Measurements from ENCODE around the gene LRRC37A3.
"Not testable (repeated sequence)": the region's sequence is repeated elsewhere in the genome, so short reads cannot be mapped to it uniquely, and the experiment has no call there.

Gene LRRC37A3

DNA sequence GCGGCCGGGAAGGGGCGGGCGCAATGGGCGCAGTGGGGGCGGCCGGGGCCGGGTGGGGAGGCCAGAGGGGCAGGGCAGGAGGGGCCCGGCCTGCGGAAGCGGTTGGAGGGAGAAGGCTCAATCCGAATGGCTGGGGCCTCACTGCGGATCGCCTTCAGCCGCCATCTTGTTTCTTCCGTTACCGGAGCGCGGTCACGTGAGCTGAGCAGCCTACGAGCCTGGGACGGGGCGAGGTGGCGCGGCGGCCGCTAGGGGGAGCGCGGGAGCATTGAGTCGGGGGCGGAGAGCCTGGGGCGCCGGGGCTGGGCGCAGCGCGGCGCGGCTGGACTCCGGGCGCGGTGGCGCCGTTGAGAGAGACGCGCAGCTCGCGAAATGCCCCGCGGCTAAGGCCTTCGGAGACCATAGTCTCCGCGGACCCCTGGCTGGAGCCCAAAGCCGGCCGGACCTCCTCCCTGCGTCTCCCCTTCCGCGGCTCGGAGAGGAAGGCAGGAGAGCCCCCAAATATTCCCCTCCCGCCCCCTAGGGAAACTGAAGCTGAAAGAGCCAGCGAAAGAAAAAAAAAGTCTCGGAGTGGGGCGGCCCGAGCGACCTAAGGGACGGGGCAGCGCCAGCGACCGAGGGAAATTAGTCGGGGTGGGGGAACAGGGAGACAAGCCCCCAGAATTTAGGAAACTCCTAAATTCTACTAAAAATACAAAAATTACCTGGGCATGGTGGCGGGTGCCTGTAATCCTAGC, at the start of gene LRRC37A3:
TSS of gene LRRC37A3 (minus strand) at position 190 of the 737 bp plus-strand sequence. CDS start 22,221 bp downstream, outside the sequence.
- peak; percentile 97 for DNase-seq
- in situ Hi-C loops (cut with HindIII; ENCODE audit: low pct_ligation_motif_present, low pct_unique_long_range_greater_than_20kb, low sequenced_read_pairs): not testable (repeated sequence)

DNA sequence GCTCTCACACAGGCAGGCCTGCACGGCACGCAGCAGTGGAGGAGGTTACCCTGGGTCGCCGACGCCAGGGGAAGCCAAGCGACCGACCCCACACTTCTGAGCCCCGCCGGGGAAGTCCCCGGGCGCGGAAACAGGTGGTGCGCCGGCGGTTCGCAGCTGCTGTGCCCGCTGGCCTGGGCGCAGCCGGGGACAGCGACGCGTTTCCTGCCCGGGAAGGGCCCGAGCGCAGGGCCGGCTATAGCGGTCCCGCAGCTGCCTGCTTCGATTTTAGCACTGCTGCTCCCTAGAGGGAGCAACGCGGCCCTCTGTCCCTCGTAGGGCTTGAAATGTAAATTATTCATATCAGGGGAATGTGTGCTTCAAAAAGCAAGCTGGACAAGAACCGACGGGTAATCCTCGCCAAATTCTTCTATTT, 46.6 kb upstream of the LRRC37A3 start:
- peak; percentile 65 for DNase-seq
- in situ Hi-C loops (cut with HindIII; ENCODE audit: low pct_ligation_motif_present, low pct_unique_long_range_greater_than_20kb, low sequenced_read_pairs): not testable (repeated sequence)

DNA sequence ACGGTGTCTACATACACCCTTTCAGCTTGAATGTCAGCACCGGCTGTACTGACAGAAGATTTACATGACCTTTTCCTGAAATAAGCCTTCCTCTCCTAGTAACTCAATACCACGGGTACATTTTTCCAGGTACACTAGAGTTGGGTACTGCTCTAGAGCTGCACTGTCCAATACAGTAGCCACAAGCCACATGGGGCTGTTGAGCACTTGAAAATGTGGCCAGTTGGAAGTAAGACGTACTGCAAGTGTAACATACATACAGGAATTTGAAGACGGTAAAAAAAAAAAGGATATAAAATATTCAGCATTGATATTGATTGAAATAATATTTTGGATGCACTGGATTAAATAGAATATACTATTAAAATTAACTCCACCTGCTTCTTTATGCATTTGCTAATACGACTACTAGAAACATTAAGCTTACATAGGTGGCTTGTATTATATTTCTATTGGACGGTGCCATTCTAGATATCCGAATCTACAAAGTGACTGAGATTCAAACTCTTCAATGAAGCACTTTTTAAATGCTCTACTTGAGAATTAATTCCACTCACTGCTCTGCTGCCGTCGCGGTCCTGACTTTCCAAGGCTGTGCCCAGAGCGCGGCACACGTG, 46.1 kb upstream of the LRRC37A3 start:
- in situ Hi-C loops (cut with HindIII; ENCODE audit: low pct_ligation_motif_present, low pct_unique_long_range_greater_than_20kb, low sequenced_read_pairs); DNase-seq: not testable (repeated sequence)

DNA sequence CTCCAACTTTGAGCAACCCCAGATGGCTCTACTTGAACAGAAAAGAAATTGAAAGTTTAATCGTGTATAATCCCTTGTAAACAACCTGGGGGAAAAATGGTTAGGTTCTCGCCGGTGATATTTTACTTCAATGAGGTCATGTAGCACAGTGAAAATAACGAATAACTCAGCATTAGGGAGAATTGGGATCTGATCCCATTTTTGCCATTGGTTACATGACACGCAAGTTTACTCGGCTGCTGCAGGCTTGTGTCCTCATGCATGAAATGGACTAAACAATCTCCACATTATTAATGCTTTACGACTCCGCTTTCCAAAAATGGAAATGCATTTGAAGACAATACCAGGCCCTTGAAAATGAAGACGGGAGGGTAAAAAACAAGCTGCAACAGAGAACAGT, 45.5 kb upstream of the LRRC37A3 start:
- in situ Hi-C loops (cut with HindIII; ENCODE audit: low pct_ligation_motif_present, low pct_unique_long_range_greater_than_20kb, low sequenced_read_pairs): no loop called here
- DNase-seq: no peak

DNA sequence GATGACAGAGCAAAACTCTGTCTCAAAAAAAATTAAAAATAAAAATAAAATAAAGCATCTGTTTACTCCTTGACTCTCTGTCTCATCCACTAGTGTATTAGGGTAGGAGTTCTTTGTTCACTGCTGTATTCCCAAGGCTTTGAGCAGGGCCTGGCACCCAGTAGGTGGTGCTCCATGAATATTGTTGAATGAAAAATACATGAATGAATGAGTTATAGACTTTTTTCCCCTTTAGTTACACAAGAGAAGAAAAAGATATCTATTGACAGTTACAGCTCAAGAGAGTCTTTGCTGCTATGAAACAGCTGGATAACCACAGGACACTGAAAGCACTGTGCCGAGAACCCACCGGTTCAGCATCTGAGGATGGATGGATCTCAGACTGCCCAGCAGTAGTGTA, 44.5 kb upstream of the LRRC37A3 start:
- DNase-seq; in situ Hi-C loops (cut with HindIII; ENCODE audit: low pct_ligation_motif_present, low pct_unique_long_range_greater_than_20kb, low sequenced_read_pairs): not testable (repeated sequence)

DNA sequence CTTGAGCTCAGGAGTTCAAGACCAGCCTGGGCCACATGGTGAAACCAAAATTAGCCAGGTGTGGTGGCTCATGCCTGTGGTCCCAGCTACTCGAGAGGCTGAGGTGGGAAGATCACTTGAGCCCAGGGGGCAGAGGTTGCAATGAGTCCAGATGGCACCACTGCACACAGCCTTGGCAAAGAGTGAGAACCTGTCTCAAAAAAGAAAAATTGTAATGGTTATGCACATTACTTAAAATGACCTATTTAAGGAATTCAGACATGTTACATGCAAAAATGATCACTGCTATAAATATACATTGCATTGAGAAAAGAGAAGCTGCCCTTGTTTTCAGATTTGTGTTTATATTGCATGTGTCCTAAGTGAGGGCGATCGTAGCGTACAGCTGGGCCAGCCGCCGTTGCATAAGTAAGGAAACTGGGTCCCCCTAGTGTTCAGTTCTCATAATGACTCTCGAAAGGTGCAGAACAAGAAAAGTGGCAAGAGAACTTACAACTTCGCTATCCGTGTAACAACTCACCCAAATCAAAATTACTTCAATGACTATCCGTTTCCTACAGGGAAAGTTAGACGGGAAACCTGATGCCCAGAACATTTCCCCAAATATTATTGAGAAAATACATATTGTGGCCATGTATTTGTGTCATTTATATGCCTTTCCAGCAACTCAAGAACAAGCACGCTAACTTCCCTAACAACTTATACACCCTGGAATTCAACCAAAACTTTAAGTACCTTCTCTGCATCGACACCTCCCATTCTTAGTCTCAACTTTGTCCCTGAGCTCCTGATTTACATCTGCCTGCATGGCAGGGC, 42.5 kb upstream of the LRRC37A3 start:
- peak; percentile 71 for DNase-seq
- in situ Hi-C loops (cut with HindIII; ENCODE audit: low pct_ligation_motif_present, low pct_unique_long_range_greater_than_20kb, low sequenced_read_pairs): not testable (repeated sequence)

DNA sequence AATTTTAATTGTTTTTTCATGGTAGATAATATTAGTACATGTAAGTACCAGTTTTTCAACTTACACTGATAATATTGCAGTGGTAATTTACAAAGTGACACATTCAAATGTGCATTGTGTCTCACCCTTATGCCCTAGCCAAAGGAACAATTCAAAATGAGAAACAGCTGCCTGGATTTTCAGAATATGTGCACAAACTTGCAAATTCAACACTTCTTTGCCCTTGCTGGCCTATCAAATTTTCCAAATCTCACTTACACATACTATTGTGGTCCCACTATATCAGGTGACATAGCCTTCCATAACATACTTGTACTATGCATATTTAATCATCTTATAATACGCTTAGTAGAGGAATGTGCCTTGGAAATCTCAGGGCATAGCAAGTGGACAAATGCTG, 32.6 kb upstream of the LRRC37A3 start:
- DNase-seq: no peak
- in situ Hi-C loops (cut with HindIII; ENCODE audit: low pct_ligation_motif_present, low pct_unique_long_range_greater_than_20kb, low sequenced_read_pairs): no loop called here

DNA sequence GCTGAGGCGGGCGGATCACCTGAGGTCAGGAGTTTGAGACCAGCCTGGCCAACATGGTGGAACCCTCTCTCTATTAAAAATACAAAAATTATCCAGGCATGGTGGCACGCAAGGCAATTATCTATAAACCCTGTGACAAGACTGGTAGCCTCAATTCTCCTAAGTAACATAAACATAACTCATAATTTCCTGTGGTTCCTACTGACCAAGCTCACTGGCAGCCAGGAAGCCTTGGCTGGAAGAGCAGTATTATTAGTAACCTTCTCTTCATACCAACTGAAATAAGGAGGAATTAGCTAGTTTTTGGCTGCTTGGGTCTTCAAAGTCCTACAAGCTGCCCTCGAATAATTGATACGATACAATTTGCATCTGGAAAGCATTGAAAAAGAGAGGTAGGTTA, 31.6 kb upstream of the LRRC37A3 start:
- in situ Hi-C loops (cut with HindIII; ENCODE audit: low pct_ligation_motif_present, low pct_unique_long_range_greater_than_20kb, low sequenced_read_pairs): no loop called here
- no peak for DNase-seq

DNA sequence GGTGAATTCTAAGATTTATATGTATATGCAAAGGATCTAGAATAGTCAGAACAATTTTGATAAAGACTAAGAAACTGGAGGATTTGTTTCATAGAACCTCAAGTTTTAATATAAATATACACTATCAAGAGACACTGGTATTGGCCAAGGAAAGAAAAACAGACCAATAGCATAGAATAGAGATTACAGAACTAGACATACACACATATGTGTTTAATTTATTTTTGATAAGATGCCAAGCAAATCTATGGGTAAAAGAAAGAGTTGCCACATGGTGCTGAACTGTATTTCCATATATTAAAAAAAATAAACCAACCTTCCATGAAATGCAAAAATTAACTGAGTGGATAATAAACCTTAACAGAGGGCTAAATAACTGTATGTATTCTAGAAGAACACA, 27.9 kb upstream of the LRRC37A3 start:
- DNase-seq: no peak
- in situ Hi-C loops (cut with HindIII; ENCODE audit: low pct_ligation_motif_present, low pct_unique_long_range_greater_than_20kb, low sequenced_read_pairs): no loop called here

DNA sequence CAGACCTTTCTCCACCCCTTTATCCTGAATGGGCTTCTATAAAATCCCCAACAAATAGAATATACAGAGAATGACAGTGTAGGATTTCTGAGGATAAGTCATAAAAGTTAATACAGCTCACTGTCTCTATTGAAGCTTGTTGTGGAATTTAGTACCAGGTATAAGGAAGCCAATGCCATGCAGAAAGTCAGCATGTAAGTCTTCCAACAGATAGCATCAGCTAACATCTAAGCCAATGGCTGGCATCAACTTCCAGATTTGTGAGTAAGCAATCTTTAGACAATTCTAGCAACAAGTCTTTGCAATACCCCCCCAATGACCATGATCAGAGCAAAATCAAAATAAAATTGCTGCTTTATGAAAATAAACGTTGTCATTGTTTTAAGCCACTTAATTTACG, 22.5 kb upstream of the LRRC37A3 start:
- no peak for DNase-seq
- in situ Hi-C loops (cut with HindIII; ENCODE audit: low pct_ligation_motif_present, low pct_unique_long_range_greater_than_20kb, low sequenced_read_pairs): no loop called here

DNA sequence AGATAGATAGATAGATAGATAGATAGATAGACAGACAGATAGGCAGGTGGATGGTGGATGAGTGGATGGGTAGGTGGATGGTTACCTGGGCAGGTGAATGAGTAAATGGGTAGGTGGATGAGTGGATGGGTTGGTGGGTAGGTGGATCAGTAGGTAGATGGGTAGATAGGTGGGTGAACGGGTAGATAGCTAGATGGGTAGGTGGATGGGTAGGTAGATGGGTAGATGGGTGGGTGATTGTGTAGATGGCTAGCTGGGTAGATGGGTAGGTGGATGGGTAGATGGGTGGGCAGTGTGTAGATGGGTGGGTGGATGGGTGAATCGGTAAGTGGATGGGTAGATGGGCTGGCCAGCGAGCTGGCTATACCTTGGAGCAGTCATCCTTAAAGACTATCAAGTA, 21.8 kb upstream of the LRRC37A3 start:
- in situ Hi-C loops (cut with HindIII; ENCODE audit: low pct_ligation_motif_present, low pct_unique_long_range_greater_than_20kb, low sequenced_read_pairs): no loop called here
- DNase-seq: no peak

DNA sequence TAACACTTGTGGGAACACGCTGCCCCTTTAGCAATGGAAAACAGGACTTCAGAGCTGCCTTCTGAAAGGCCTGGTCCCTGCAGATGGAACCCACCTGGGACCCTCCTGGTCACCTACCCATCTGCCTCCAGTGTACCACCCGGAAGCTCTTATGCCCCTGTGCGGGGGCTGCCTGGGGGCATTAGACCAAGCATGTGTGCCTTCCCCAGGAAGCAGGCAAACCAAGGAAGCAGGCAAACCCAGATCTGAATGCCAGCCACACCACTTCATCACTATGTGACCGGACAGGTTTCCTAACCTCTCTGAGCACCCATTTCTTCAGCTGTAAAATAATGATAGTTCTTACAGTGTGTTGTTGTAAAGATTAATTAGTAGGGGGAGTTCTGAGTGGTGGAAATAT, 20.8 kb upstream of the LRRC37A3 start:
- DNase-seq: no peak
- in situ Hi-C loops (cut with HindIII; ENCODE audit: low pct_ligation_motif_present, low pct_unique_long_range_greater_than_20kb, low sequenced_read_pairs): no loop called here

DNA sequence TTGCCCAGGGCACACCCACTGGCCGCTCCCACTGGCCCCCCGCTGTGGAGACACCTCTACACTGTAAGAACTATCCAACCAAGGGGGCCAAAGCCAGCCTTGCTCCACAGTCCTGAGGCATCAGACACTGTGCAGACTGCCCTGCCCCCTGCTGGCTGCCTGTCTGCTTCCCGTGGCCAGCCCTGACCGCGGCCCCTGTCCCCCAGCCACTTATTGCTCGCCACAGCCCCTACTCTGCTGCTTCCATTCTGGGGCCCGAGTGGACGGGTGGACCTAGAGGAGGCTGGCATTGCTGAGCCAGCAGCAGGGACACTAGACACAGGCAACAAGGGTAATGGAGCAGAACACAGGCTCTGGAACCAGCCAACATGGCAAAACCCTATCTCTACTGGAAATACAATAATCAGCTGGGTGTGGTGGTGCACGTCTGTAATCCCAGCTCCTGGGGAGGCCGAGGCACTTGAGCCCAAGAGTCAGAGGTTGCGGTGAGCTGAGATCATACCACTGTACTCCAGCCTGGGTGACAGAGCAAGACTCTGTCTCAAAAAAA, 19.7 kb upstream of the LRRC37A3 start:
- in situ Hi-C loops (cut with HindIII; ENCODE audit: low pct_ligation_motif_present, low pct_unique_long_range_greater_than_20kb, low sequenced_read_pairs): no loop called here
- DNase-seq: peak; percentile 39

DNA sequence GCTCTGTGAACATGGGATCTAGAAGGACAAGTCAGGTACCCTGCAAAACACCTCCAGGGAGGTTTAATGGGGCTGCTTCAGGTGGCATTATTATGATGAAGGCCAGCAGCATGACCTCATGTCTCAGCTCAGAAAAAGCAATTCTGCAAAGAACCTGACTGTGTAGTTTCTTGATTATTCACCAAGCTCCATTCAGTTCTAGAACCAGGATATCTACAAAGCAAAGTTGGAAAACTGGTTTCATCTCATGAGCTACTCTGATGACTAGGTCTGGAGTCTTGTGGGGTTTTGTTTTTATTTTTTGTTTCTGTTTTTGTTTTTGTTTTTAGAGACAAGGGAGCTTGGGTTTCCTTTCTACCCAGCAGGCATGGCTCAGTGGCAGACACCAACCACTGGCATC, 19.0 kb upstream of the LRRC37A3 start:
- no peak for DNase-seq
- in situ Hi-C loops (cut with HindIII; ENCODE audit: low pct_ligation_motif_present, low pct_unique_long_range_greater_than_20kb, low sequenced_read_pairs): no loop called here

DNA sequence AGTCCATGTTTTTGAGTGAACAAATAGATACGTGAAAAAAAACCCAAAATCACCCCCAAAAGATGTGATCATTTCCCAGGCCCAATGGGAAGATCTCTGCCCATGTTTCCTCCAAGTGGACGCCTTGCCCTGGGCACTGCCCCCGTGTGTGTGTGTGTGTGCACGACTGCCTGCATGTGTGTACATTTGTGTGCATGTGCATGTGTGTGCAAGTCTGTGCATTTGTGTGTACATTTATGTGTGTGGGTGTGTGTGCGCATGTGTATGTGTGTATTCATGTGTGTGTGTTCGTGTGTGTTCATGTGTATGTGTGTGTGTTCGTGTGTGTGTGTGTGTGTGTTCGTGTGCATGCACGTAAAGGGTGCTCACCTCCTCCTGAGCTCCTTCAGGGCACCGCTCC, 16.8 kb upstream of the LRRC37A3 start:
- in situ Hi-C loops (cut with HindIII; ENCODE audit: low pct_ligation_motif_present, low pct_unique_long_range_greater_than_20kb, low sequenced_read_pairs): no loop called here
- no peak for DNase-seq

DNA sequence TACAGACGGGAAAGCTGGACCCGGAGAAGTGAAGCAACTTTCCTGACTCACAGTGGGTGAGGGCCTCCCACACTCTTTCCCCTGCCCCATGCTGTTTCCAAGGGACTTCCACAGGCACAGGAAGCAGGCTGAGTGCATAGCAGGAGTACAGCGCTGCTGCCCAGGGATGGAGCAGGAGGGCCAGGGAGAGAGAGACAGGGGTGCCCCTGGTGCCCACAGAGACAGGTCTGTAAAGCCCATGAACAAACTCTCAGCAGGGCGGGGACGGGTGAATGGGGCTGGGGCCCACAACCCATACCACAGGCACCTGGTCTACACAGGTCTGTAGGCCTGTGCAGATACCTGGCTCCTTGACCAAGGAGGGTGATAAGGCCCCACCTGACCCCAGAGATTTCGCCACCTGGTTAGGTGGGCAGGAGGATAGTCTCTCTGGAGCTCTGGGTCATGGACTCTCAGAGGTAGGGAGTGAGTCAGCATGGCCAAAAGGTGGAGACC, 15.1 kb upstream of the LRRC37A3 start:
- in situ Hi-C loops (cut with HindIII; ENCODE audit: low pct_ligation_motif_present, low pct_unique_long_range_greater_than_20kb, low sequenced_read_pairs); DNase-seq: not testable (repeated sequence)

DNA sequence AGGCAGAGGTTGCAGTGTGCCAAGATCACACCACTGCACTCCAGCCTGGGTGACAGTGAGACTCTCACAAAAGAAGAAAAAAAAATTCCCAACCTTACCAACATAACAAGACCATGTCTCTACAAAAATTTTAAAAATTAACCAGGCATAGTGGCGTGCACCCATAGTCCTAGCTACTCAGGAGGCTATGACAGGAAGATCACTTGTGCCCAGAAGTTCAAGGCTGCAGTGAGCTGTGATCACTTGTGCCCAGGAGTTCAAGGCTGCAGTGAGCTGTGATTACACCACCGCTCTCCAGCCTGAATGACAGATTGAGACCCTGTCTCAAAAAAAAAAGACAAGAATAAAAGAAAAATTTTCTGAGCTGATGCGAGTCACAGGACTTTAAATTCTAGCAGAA, 13.6 kb upstream of the LRRC37A3 start:
- in situ Hi-C loops (cut with HindIII; ENCODE audit: low pct_ligation_motif_present, low pct_unique_long_range_greater_than_20kb, low sequenced_read_pairs): not testable (repeated sequence)

DNA sequence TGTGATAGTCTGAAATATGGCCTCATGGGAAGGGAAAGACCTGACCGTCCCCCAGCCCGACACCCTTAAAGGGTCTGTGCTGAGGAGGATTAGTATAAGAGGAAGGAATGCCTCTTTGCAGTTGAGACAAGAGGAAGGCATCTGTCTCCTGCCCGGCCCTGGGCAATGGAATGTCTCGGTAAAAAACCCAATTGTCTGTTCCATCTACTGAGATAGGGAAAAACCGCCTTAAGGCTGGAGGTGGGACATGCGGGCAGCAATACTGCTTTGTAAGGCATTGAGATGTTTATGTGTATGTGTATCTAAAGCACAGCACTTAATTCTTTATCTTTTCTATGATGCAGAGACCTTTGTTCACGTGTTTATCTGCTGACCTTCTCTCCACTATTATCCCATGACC, 11.1 kb upstream of the LRRC37A3 start:
- in situ Hi-C loops (cut with HindIII; ENCODE audit: low pct_ligation_motif_present, low pct_unique_long_range_greater_than_20kb, low sequenced_read_pairs); DNase-seq: not testable (repeated sequence)

More for the DNA sequence above, 13.6 kb upstream of the LRRC37A3 start:
- DNase-seq: not testable (repeated sequence)

Measured in ACHN (cell line).